Astrocyte of the spinal cord (primary cell): ENCODE data around the gene UNG.

Experiments used
- DNase-seq: peaks from one replicate; pipeline ENCODE4 v3.0.0; 2011; ENCODE audit warnings: low read depth, low spot score
- H3K4me3 ChIP-seq: 2 replicates; pipeline ENCODE4 v1.5.1; 2011; ENCODE audit warnings: low read depth, mild to moderate bottlenecking, low read length, moderate library complexity
- in situ Hi-C: cut with HindIII; loops from 2 replicates; pipeline ENCODE4 v1.10.0; 2017; ENCODE audit warnings: low sequenced_read_pairs
- TF ChIP-seq, protein P1 (sequence below): IDR thresholded peaks from 2 replicates; pipeline ENCODE4 v1.5.1; 2012; ENCODE audit warnings: low read depth, mild to moderate bottlenecking, low read length, inconsistent platforms

UNG gene

DNA sequence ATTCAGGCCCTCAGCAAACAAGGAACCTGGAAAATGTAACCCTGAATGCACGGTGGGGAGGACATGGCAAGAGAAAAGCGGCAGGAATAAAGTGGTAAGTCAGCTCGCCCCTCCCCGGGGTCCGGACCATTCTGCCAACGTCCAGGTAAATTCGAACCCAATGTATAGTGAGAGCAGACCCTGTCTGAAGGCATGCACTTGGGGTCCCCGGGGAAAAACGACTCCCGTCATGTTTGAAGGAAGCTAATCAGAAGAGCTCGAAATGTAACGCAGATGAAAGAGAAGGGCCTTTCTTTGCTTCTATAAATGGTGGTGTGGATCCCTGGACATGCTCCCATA is 19.2 kb downstream of the UNG start:
- in situ Hi-C loops, result no loop called here
- TF ChIP-seq, protein P1, sequence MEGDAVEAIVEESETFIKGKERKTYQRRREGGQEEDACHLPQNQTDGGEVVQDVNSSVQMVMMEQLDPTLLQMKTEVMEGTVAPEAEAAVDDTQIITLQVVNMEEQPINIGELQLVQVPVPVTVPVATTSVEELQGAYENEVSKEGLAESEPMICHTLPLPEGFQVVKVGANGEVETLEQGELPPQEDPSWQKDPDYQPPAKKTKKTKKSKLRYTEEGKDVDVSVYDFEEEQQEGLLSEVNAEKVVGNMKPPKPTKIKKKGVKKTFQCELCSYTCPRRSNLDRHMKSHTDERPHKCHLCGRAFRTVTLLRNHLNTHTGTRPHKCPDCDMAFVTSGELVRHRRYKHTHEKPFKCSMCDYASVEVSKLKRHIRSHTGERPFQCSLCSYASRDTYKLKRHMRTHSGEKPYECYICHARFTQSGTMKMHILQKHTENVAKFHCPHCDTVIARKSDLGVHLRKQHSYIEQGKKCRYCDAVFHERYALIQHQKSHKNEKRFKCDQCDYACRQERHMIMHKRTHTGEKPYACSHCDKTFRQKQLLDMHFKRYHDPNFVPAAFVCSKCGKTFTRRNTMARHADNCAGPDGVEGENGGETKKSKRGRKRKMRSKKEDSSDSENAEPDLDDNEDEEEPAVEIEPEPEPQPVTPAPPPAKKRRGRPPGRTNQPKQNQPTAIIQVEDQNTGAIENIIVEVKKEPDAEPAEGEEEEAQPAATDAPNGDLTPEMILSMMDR, result no peak

DNA sequence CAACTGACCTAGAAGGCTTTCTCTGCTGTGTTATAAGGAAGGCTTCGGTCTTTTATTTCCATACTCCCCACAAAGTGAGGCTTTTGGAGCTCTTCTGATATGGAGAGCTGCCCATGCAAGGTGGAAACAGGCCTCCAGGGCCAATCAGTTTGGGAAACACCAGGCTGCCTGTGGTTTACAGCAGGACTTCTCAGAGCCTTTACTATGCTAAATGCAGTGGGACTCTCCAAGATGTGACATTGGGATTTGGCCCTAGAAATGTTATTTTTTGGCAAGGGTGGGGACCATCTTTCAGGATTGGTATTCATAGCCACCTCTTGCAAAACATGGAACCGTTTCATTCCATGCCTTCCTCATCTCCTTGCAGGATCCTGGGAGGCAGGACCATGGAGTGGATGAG is 22.7 kb downstream of the UNG start:
- no peak for DNase-seq
- in situ Hi-C loops, result no loop called here
- TF ChIP-seq, protein P1, result no peak
- H3K4me3 ChIP-seq, result no peak overlapping the region

More for the DNA sequence above, 19.2 kb downstream of the UNG start:
- DNase-seq, result no peak
- no peak overlapping the region for H3K4me3 ChIP-seq

DNA sequence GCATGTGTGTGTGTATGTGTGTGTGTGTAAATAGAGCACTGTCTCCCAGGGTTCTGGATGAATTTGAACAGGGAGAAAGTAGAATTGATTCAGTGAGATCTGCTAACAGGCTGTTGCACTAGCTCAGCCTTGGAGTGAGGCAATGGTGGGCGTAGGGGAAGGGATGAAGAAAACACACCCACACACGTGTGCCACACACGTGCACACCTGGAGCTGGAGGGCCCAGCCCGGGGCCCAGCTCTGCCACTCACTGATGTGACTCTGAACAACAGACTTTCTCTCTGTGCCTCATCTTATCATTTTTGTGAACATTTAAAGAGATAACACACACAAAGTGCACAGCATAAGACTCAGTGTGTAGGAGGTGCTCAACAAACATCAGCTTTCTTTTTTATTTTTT is 23.2 kb downstream of the UNG start:
- TF ChIP-seq, protein P1, result no peak
- H3K4me3 ChIP-seq, result no peak overlapping the region
- in situ Hi-C loops, result no loop called here

DNA sequence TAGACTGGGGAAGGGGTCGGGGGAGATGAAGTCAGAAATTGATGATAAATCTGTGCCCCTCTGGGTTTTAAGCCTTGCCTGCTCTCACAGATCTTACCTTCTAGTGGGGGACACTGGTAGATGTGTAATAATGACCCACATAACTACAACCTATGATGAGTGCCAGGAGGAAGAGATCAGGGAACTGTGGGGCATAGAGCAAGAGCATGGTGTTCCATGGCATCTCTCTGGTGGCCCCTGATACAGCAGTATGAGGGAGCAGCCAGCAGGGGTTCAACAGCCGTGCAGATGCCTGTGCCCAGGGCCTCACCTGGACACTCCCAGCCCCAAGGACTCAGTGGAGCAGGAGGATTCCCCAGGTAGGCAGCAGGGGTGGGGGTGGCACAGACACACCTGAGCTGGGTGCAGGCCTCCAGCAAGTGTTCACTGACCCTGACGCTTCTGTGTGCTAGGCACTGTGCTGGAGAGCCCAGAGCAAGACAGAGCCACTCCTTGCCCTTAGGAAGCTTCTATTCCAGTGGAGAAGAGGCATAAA is 24.0 kb downstream of the UNG start:
- TF ChIP-seq, protein P1, result no peak
- no peak for DNase-seq
- no peak overlapping the region for H3K4me3 ChIP-seq
- in situ Hi-C loops, result no loop called here

More for the DNA sequence above, 23.2 kb downstream of the UNG start:
- no peak for DNase-seq

DNA sequence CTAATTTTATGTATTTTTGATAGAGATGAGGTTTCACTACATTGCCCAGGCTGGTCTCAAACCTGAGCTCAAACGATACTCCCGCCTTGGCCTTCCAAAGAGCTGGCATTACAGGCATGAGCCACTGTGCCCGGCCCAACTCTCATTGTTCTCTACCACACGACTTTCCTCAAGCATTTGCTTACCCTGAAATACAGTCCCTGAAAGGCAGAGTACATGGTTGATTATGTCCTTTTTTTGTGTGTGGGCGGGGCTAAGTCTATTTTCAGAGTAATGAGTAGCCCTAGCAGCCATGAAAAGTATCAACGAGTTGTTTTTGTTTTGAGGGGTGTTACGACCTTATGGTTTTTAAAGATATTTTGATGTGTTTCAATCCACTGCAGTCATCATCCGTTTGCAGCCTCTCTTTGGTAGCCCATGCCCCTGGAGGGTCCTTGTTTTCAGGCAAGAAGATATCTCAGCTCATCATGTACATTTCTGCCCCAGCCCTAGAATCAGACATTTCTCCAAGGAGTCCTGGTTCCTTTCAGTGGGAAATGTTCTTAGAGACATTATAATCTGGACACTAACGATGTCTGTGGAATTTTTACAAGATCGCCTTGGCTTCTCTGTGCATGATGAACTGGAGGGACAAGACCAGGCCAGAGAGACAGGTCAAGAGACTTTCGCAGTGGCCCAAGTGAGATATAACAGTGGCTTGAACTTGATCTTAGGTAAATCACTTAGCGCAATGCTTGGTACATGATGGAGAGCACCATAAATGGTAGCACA is 27.7 kb downstream of the UNG start:
- no peak overlapping the region for H3K4me3 ChIP-seq
- no peak for DNase-seq
- in situ Hi-C loops, result no loop called here
- TF ChIP-seq, protein P1, result no peak

DNA sequence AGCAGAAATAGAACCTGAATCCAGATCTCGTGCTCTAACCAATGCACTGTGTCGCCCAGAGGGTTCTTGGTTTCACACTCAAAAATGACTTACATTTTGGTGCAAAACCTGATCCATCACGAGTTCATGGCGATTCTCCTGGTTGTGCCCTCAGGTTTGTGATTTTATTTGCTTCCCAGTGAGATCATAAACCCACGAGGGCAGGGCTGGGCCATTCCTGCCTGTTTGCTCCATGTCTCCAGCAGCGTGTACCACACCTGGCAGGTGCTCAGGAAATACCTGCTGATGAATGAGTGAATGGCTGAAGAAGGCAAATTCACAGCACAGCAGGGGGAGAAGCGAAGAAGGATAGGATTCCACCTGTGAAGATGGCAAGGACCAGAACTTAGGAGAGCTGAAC is 28.4 kb downstream of the UNG start:
- DNase-seq, result no peak
- TF ChIP-seq, protein P1, result no peak
- no peak overlapping the region for H3K4me3 ChIP-seq
- in situ Hi-C loops, result no loop called here
